HUES6 (cell line): ENCODE measurements around the gene P2RX4.
"Not testable (repeated sequence)": the region's sequence is repeated elsewhere in the genome, so short reads cannot be mapped to it uniquely, and the experiment has no call there.

Source experiments
- H3K27ac ChIP-seq: 2 replicates; pipeline ENCODE4 v1.7.0; 2013; ENCODE audit warnings: low read depth, mild to moderate bottlenecking, low read length, inconsistent platforms
- H3K27me3 ChIP-seq: 2 replicates; pipeline ENCODE4 v1.6.1; 2013; ENCODE audit warnings: low read length; ENCODE audit not compliant: control insufficient read depth, insufficient read depth
- H3K36me3 ChIP-seq: 2 replicates; pipeline ENCODE4 v1.6.1; 2013; ENCODE audit warnings: low read length; ENCODE audit not compliant: control insufficient read depth, insufficient read depth
- H3K4me1 ChIP-seq: 2 replicates; pipeline ENCODE4 v1.6.1; 2013; ENCODE audit warnings: low read length; ENCODE audit not compliant: control insufficient read depth, insufficient read depth
- H3K4me3 ChIP-seq: 2 replicates; pipeline ENCODE4 v1.5.1; 2013; ENCODE audit warnings: low read depth, low read length
- H3K9ac ChIP-seq: one replicate; pipeline ENCODE4 v1.6.1; 2013; ENCODE audit warnings: mild to moderate bottlenecking, low read length
- H3K9me3 ChIP-seq: 2 replicates; pipeline ENCODE4 v1.6.1; 2013; ENCODE audit warnings: low read depth, low read length; ENCODE audit not compliant: control insufficient read depth, insufficient read depth

The P2RX4 gene

GRCh38 chr12:121223292-121224285 is 13.7 kb downstream of the P2RX4 start:
- Histone ChIP-seq H3K4me3 (no peak overlapping the region), H3K27ac (no peak overlapping the region), H3K27me3 (no peaks in the 10 kb centered on the region), H3K9me3 (no peaks in the 10 kb centered on the region), H3K4me1 (no peaks in the 10 kb centered on the region), H3K9ac (no peak overlapping the region), H3K36me3 (peaks cover 15% of the 10 kb centered on the region)

- Histone ChIP-seq H3K4me1 (peaks cover 1% of the 10 kb centered on the region; the same call in 1 of the 2 replicates), H3K36me3 (peaks cover 19% of the 10 kb centered on the region), H3K9me3 (no peaks in the 10 kb centered on the region), H3K4me3 (no peak overlapping the region), H3K27ac (no peak overlapping the region), H3K9ac (no peak overlapping the region), H3K27me3 (no peaks in the 10 kb centered on the region)
Observed at GRCh38 chr12:121224591-121224990, 14.7 kb downstream of the P2RX4 start.

GRCh38 chr12:121226399-121226798 is 16.5 kb downstream of the P2RX4 start:
- no peak overlapping the region for H3K9ac ChIP-seq
- H3K4me1 ChIP-seq, result peaks cover 5% of the 10 kb centered on the region; the same call in 1 of the 2 replicates
- no peak overlapping the region for H3K4me3 ChIP-seq
- H3K36me3 ChIP-seq, result peaks cover 19% of the 10 kb centered on the region
- H3K9me3 ChIP-seq, result no peaks in the 10 kb centered on the region
- no peak overlapping the region for H3K27ac ChIP-seq
- H3K27me3 ChIP-seq, result no peaks in the 10 kb centered on the region

GRCh38 chr12:121226871-121227270 is 16.9 kb downstream of the P2RX4 start:
- not testable (repeated sequence) for H3K9ac ChIP-seq, H3K4me1 ChIP-seq, H3K9me3 ChIP-seq, H3K4me3 ChIP-seq, H3K27me3 ChIP-seq, H3K27ac ChIP-seq
- H3K36me3 ChIP-seq, result peaks cover 19% of the 10 kb centered on the region

GRCh38 chr12:121227294-121227693 is 17.4 kb downstream of the P2RX4 start:
- Histone ChIP-seq H3K9me3 (no peaks in the 10 kb centered on the region), H3K27ac (no peak overlapping the region), H3K27me3 (no peaks in the 10 kb centered on the region), H3K36me3 (peaks cover 19% of the 10 kb centered on the region), H3K4me3 (no peak overlapping the region), H3K4me1 (peaks cover 5% of the 10 kb centered on the region; the same call in 1 of the 2 replicates), H3K9ac (no peak overlapping the region)

- peak overlapping the region; percentile 26 for H3K9ac ChIP-seq
- H3K4me1 ChIP-seq, result peaks cover 5% of the 10 kb centered on the region; the same call in 1 of the 2 replicates
- H3K27ac ChIP-seq, result no peak overlapping the region
- H3K9me3 ChIP-seq, result no peaks in the 10 kb centered on the region
- H3K4me3 ChIP-seq, result no peak overlapping the region
- H3K27me3 ChIP-seq, result no peaks in the 10 kb centered on the region
- H3K36me3 ChIP-seq, result peaks cover 24% of the 10 kb centered on the region
Observed at GRCh38 chr12:121228919-121229665, 19.2 kb downstream of the P2RX4 start.

- H3K36me3 ChIP-seq, result peaks cover 22% of the 10 kb centered on the region
- not testable (repeated sequence) for H3K4me3 ChIP-seq, H3K27me3 ChIP-seq, H3K9me3 ChIP-seq, H3K4me1 ChIP-seq, H3K27ac ChIP-seq
- peak overlapping the region; percentile 26 for H3K9ac ChIP-seq
Observed at GRCh38 chr12:121229826-121230537, 20.1 kb downstream of the P2RX4 start.

- Histone ChIP-seq H3K27me3 (no peaks in the 10 kb centered on the region), H3K4me3 (no peak overlapping the region), H3K36me3 (peaks cover 22% of the 10 kb centered on the region), H3K9ac (no peak overlapping the region), H3K4me1 (peaks cover 5% of the 10 kb centered on the region; the same call in 1 of the 2 replicates), H3K9me3 (no peaks in the 10 kb centered on the region), H3K27ac (no peak overlapping the region)
Observed at GRCh38 chr12:121230538-121230907, 20.6 kb downstream of the P2RX4 start.

GRCh38 chr12:121232163-121232562 is 22.2 kb downstream of the P2RX4 start:
- Histone ChIP-seq H3K27me3 (no peaks in the 10 kb centered on the region), H3K27ac (no peak overlapping the region), H3K36me3 (peaks cover 25% of the 10 kb centered on the region), H3K9me3 (no peaks in the 10 kb centered on the region), H3K4me3 (no peak overlapping the region), H3K4me1 (peaks cover 5% of the 10 kb centered on the region; the same call in 1 of the 2 replicates), H3K9ac (no peak overlapping the region)

- Histone ChIP-seq H3K4me3 (no peak overlapping the region), H3K27ac (no peak overlapping the region), H3K27me3 (no peaks in the 10 kb centered on the region), H3K36me3 (peaks cover 31% of the 10 kb centered on the region), H3K9me3 (no peaks in the 10 kb centered on the region), H3K4me1 (peaks cover 5% of the 10 kb centered on the region; the same call in 1 of the 2 replicates), H3K9ac (no peak overlapping the region)
Observed at GRCh38 chr12:121232977-121233627, 23.2 kb downstream of the P2RX4 start.
